Natural killer cell (primary cell): ENCODE results near the gene ST3GAL2. TPM values are rescaled to one million over a fixed set of nuclear protein-coding genes. Genes with fewer than 3 reads are reported as not detected.

ENCODE experiments used
- ATAC-seq, 3 donors: fragments of 150-1000 bp in 2 of 3; fragments of 200-7000 bp in 1 of 3; cut with Tn5 transposase; 1 replicate in 1 of 3; 2 replicates in 2 of 3; pipeline ENCODE4 v1.10.0; 2021; ENCODE audit warnings: mild to moderate bottlenecking in 2 of 3, moderate library complexity in 2 of 3
- DNase-seq, 2 donors: peaks; one replicate each; pipeline versions ENCODE4 v3.0.0 to v3.0.0-alpha.2; 2013 to 2021; ENCODE audit warnings: mixed read lengths in 1 of 2
- H3K27ac ChIP-seq: one replicate; pipeline ENCODE4 v1.5.1; 2013; ENCODE audit warnings: mild to moderate bottlenecking, low read length
- H3K27me3 ChIP-seq: one replicate; pipeline ENCODE4 v1.6.1; 2013; ENCODE audit warnings: low read length; ENCODE audit not compliant: control insufficient read depth, insufficient read depth
- H3K36me3 ChIP-seq: one replicate; pipeline ENCODE4 v1.6.1; 2013; ENCODE audit warnings: low read length; ENCODE audit not compliant: control insufficient read depth, insufficient read depth
- H3K4me1 ChIP-seq: one replicate; pipeline ENCODE4 v1.6.1; 2013; ENCODE audit warnings: low read length; ENCODE audit not compliant: control insufficient read depth, insufficient read depth
- H3K4me3 ChIP-seq: one replicate; pipeline ENCODE4 v1.5.1; 2013; ENCODE audit warnings: low read length
- H3K9me3 ChIP-seq: one replicate; pipeline ENCODE4 v1.6.1; 2013; ENCODE audit warnings: low read length; ENCODE audit not compliant: control insufficient read depth, insufficient read depth
- H3K27ac Mint-ChIP-seq, 2 donors: one replicate each; pipeline ENCODE4 v1.8.0; 2022; ENCODE audit warnings: mild to moderate bottlenecking in 2 of 2, mixed read lengths in 2 of 2, moderate library complexity in 1 of 2
- H3K27me3 Mint-ChIP-seq, 2 donors: one replicate each; pipeline ENCODE4 v1.8.0; 2022; ENCODE audit warnings: low read depth in 2 of 2, mixed read lengths in 2 of 2
- H3K36me3 Mint-ChIP-seq: one replicate; pipeline ENCODE4 v1.8.0; 2022; ENCODE audit warnings: mixed read lengths
- H3K4me1 Mint-ChIP-seq, 2 donors: one replicate each; pipeline ENCODE4 v1.8.0; 2022; ENCODE audit warnings: mixed read lengths in 2 of 2
- H3K4me3 Mint-ChIP-seq: one replicate; pipeline ENCODE4 v1.8.0; 2022; ENCODE audit warnings: mild to moderate bottlenecking, moderate library complexity, mixed read lengths
- H3K9me3 Mint-ChIP-seq, 2 donors: one replicate each; pipeline ENCODE4 v1.8.0; 2022; ENCODE audit warnings: mixed read lengths in 2 of 2
- CTCF ChIP-seq: fragments of 200-600 bp; IDR thresholded peaks from one replicate; pipeline ENCODE4 v1.8.0; 2022; ENCODE audit warnings: antibody characterized with exemption
- WGBS: methylation state at CpG from one replicate; pipeline ENCODE4 v1.1.7; 2013; ENCODE audit warnings: missing lambda C conversion rate; ENCODE audit not compliant: insufficient coverage; 5-methylcytosine and 5-hydroxymethylcytosine counted together
- intact Hi-C: fragments of 100-400 bp; cut with micrococcal nuclease; formaldehyde crosslinking; loops from one replicate; pipeline ENCODE4 v1.14.2; 2022
- total RNA-seq, 4 donors: library from RNA; stranded (reverse); fragments of 120-200 nt in 1 of 4; gene quantifications; one replicate each; pipeline versions ENCODE4 v1.2.3 to v1.2.4, GENCODE V29; 2013 to 2022

ST3GAL2 gene
- total RNA-seq, 3 donors from 2014 or later (not counting 1 experiment from before 2014, with no cell fraction given), result 25.9 to 39.1 (median 36.9) TPM

GRCh38 chr16:70374213-70374612, 64.7 kb downstream of the ST3GAL2 start:
- no peak for TF ChIP-seq CTCF
- Histone ChIP-seq H3K4me3 (no peak overlapping the region), H3K9me3 (no peaks in the 10 kb centered on the region), H3K36me3 (peaks cover 35% of the 10 kb centered on the region), H3K27me3 (no peaks in the 10 kb centered on the region), H3K27ac (no peak overlapping the region), H3K4me1 (peaks cover 5% of the 10 kb centered on the region)
- no peaks in the 10 kb centered on the region for H3K4me1 Mint-ChIP-seq
- H3K27ac Mint-ChIP-seq, result peak overlapping the region in 1 of 2 donors; percentile 62
- intact Hi-C loops, result loop anchor here (5.0 kb wide), 1 partner anchor 278 kb away; no protein-coding TSS in a partner anchor
- DNase-seq (no peak), ATAC-seq (no peak)
- no peaks in the 10 kb centered on the region for H3K27me3 Mint-ChIP-seq
- H3K4me3 Mint-ChIP-seq, result no peak overlapping the region
- H3K9me3 Mint-ChIP-seq, result no peaks in the 10 kb centered on the region
- H3K36me3 Mint-ChIP-seq, result no peaks in the 10 kb centered on the region
- 99% methylated on average over 8 of the region's 8 CpGs for WGBS

- Histone ChIP-seq H3K9me3 (no peaks in the 10 kb centered on the region), H3K4me3 (no peak overlapping the region), H3K27me3 (no peaks in the 10 kb centered on the region), H3K27ac (no peak overlapping the region), H3K4me1 (peaks cover 3% of the 10 kb centered on the region), H3K36me3 (peaks cover 41% of the 10 kb centered on the region)
- ATAC-seq, result no peak
- Mint-ChIP-seq H3K27ac (peak overlapping the region; percentile 48 to 56), H3K4me3 (no peak overlapping the region), H3K9me3 (no peaks in the 10 kb centered on the region), H3K27me3 (no peaks in the 10 kb centered on the region), H3K4me1 (no peaks in the 10 kb centered on the region), H3K36me3 (no peaks in the 10 kb centered on the region)
- intact Hi-C loops, result loop anchor here (5.0 kb wide), 1 partner anchor 279 kb away; no protein-coding TSS in a partner anchor
- WGBS, result 99% methylated on average over 19 of the region's 22 CpGs
- no peak for DNase-seq
- TF ChIP-seq CTCF, result no peak
Measured at GRCh38 chr16:70372921-70373728, 65.8 kb downstream of the ST3GAL2 start.

GRCh38 chr16:70370924-70371323, 68.0 kb downstream of the ST3GAL2 start:
- H3K4me3 Mint-ChIP-seq, result no peak overlapping the region
- no peak for ATAC-seq
- 90% methylated on average over 10 of the region's 10 CpGs for WGBS
- no peak for TF ChIP-seq CTCF
- no peak for DNase-seq
- intact Hi-C loops, result loop anchor here (5.0 kb wide), 1 partner anchor 281 kb away; no protein-coding TSS in a partner anchor
- H3K27me3 Mint-ChIP-seq, result no peaks in the 10 kb centered on the region
- no peak overlapping the region for H3K27ac Mint-ChIP-seq
- no peaks in the 10 kb centered on the region for H3K9me3 Mint-ChIP-seq
- Histone ChIP-seq H3K27me3 (no peaks in the 10 kb centered on the region), H3K4me1 (peaks cover 3% of the 10 kb centered on the region), H3K4me3 (no peak overlapping the region), H3K36me3 (peaks cover 46% of the 10 kb centered on the region), H3K27ac (no peak overlapping the region), H3K9me3 (no peaks in the 10 kb centered on the region)
- no peaks in the 10 kb centered on the region for H3K36me3 Mint-ChIP-seq
- no peaks in the 10 kb centered on the region for H3K4me1 Mint-ChIP-seq
